ENCODE results near the gene CCL1. TPM values are rescaled to one million over a fixed set of nuclear protein-coding genes. Genes with fewer than 3 reads are reported as not detected.

CCL1 gene
- total and polyA plus RNA-seq, 4 donors = not detected

DNA sequence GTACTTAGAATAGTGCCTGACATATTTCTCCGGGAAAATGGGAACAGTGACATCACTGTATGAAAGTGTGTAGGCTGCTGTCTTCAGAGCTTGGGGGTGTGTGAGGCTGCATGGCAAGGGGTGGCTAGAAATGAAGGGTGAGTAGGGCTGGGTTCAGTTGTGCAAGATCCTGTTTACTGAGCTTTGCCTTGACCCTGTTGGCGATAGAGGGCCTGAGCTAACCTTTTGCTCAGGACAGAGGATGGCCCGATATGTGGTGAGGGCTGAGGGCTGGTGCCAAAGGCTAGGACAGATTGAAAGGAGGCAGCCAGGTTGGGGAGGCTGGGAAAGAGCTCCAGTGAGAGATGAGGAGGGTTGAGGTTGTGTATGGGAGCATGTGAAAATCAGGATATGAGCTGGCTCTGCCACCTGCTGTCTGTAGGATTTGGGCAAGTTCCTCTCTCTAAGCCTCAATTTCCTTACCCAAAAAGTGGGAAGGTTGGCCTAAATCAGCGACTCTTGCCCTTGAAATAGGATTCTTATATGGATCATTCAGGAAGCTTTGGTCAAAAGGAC is 6.0 kb upstream of the CCL1 start:
- no peaks in the 10 kb centered on the region for H3K27me3 ChIP-seq (ENCODE audit: control insufficient read depth in 4 of 4, insufficient read depth in 4 of 4, low read length in 3 of 4)
- H3K27ac ChIP-seq (ENCODE audit: low read depth in 1 of 2, low read length in 2 of 2) = no peak overlapping the region
- no peak for DNase-seq (ENCODE audit: low spot score)
- no peaks in the 10 kb centered on the region for H3K36me3 ChIP-seq (ENCODE audit: control insufficient read depth in 4 of 4, insufficient read depth in 3 of 4, low read depth in 1 of 4, low read length in 3 of 4)
- TF ChIP-seq HNF4A (conservative IDR thresholded peaks at IDR 0.05) = peak; percentile 68 to 87
- TF ChIP-seq, protein P1, sequence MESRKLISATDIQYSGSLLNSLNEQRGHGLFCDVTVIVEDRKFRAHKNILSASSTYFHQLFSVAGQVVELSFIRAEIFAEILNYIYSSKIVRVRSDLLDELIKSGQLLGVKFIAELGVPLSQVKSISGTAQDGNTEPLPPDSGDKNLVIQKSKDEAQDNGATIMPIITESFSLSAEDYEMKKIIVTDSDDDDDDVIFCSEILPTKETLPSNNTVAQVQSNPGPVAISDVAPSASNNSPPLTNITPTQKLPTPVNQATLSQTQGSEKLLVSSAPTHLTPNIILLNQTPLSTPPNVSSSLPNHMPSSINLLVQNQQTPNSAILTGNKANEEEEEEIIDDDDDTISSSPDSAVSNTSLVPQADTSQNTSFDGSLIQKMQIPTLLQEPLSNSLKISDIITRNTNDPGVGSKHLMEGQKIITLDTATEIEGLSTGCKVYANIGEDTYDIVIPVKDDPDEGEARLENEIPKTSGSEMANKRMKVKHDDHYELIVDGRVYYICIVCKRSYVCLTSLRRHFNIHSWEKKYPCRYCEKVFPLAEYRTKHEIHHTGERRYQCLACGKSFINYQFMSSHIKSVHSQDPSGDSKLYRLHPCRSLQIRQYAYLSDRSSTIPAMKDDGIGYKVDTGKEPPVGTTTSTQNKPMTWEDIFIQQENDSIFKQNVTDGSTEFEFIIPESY (IDR thresholded peaks at IDR 0.05) = no peak
- peak; percentile 63 for TF ChIP-seq NR2F2 (IDR thresholded peaks at IDR 0.05)
- peak; percentile 50 for TF ChIP-seq YY1 (IDR thresholded peaks at IDR 0.05)
- no peak for TF ChIP-seq HNF4G (IDR thresholded peaks at IDR 0.05)
- TF ChIP-seq, protein P2, sequence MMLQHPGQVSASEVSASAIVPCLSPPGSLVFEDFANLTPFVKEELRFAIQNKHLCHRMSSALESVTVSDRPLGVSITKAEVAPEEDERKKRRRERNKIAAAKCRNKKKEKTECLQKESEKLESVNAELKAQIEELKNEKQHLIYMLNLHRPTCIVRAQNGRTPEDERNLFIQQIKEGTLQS (IDR thresholded peaks at IDR 0.05) = no peak
- no peak for TF ChIP-seq TAF1 (conservative IDR thresholded peaks at IDR 0.05)
- TF ChIP-seq JUND (IDR thresholded peaks at IDR 0.05) = peak in 1 of 2 donors; percentile 54
- TF ChIP-seq RXRA (IDR thresholded peaks at IDR 0.05) = peak; percentile 94 to 95
- TF ChIP-seq, protein P3, sequence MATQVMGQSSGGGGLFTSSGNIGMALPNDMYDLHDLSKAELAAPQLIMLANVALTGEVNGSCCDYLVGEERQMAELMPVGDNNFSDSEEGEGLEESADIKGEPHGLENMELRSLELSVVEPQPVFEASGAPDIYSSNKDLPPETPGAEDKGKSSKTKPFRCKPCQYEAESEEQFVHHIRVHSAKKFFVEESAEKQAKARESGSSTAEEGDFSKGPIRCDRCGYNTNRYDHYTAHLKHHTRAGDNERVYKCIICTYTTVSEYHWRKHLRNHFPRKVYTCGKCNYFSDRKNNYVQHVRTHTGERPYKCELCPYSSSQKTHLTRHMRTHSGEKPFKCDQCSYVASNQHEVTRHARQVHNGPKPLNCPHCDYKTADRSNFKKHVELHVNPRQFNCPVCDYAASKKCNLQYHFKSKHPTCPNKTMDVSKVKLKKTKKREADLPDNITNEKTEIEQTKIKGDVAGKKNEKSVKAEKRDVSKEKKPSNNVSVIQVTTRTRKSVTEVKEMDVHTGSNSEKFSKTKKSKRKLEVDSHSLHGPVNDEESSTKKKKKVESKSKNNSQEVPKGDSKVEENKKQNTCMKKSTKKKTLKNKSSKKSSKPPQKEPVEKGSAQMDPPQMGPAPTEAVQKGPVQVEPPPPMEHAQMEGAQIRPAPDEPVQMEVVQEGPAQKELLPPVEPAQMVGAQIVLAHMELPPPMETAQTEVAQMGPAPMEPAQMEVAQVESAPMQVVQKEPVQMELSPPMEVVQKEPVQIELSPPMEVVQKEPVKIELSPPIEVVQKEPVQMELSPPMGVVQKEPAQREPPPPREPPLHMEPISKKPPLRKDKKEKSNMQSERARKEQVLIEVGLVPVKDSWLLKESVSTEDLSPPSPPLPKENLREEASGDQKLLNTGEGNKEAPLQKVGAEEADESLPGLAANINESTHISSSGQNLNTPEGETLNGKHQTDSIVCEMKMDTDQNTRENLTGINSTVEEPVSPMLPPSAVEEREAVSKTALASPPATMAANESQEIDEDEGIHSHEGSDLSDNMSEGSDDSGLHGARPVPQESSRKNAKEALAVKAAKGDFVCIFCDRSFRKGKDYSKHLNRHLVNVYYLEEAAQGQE (IDR thresholded peaks at IDR 0.05) = no peak
- TF ChIP-seq, protein P4, sequence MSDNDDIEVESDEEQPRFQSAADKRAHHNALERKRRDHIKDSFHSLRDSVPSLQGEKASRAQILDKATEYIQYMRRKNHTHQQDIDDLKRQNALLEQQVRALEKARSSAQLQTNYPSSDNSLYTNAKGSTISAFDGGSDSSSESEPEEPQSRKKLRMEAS (IDR thresholded peaks at IDR 0.05) = peak; percentile 64
- no peak for TF ChIP-seq EGR1 (IDR thresholded peaks at IDR 0.05; ENCODE audit: low read depth in 2 of 2)
- TF ChIP-seq GABPA (IDR thresholded peaks at IDR 0.05 in 1 of 2, conservative IDR thresholded peaks at IDR 0.05 in 1 of 2) = peak in 1 of 2 donors; percentile 65
- peak; percentile 74 for TF ChIP-seq FOXA1 (IDR thresholded peaks at IDR 0.05)
- no peak for TF ChIP-seq RAD21 (IDR thresholded peaks at IDR 0.05)
- TF ChIP-seq, protein P5, sequence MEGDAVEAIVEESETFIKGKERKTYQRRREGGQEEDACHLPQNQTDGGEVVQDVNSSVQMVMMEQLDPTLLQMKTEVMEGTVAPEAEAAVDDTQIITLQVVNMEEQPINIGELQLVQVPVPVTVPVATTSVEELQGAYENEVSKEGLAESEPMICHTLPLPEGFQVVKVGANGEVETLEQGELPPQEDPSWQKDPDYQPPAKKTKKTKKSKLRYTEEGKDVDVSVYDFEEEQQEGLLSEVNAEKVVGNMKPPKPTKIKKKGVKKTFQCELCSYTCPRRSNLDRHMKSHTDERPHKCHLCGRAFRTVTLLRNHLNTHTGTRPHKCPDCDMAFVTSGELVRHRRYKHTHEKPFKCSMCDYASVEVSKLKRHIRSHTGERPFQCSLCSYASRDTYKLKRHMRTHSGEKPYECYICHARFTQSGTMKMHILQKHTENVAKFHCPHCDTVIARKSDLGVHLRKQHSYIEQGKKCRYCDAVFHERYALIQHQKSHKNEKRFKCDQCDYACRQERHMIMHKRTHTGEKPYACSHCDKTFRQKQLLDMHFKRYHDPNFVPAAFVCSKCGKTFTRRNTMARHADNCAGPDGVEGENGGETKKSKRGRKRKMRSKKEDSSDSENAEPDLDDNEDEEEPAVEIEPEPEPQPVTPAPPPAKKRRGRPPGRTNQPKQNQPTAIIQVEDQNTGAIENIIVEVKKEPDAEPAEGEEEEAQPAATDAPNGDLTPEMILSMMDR (IDR thresholded peaks at IDR 0.05; ENCODE audit: low read depth, low read length, missing input control) = no peak
- TF ChIP-seq SP1 (IDR thresholded peaks at IDR 0.05) = peak; percentile 58
- peak; percentile 84 for TF ChIP-seq FOXA2 (IDR thresholded peaks at IDR 0.05)
- no peak overlapping the region for H3K4me3 ChIP-seq (ENCODE audit: low read depth in 1 of 3, low read length in 3 of 3)
- H3K9me3 ChIP-seq (ENCODE audit: control insufficient read depth in 4 of 4, low read length in 3 of 4) = no peaks in the 10 kb centered on the region
- H3K4me1 ChIP-seq (ENCODE audit: control insufficient read depth in 4 of 4, insufficient read depth in 4 of 4, low read length in 3 of 4) = peaks cover 7 to 20% (median 18%) of the 10 kb centered on the region in 4 donors
- H3K9ac ChIP-seq (ENCODE audit: low read depth in 1 of 2, low read length in 2 of 2) = no peak overlapping the region
- whole genome bisulfite sequencing = 33% methylated on average over 4 of the region's 4 CpGs
